LNCAP (cell line): ENCODE results near the gene FAM168A.

Experiments used
- TF ChIP-seq, protein P1 (sequence below): fragments of 450-650 bp; IDR thresholded peaks from 2 replicates; pipeline ENCODE4 v1.5.1; 2017; ENCODE audit warnings: mild to moderate bottlenecking

The FAM168A gene

DNA sequence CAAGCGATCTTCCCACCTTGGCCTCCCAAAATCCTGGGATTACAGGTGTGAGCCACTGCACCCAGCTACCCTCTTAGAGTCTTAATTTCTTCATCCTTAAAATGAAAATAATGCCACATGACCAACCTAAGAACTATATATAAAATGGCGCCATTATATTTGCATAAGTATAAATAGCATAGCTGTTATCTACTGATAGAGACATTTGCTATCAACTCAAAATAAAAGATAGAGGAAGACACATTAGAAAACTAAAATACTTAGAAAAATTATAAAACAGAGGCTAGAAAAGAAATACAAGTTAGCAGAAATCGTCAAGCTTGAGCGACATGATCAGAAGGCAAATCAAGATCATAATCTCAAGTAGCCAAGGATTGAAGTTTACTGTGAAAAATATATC, 6.2 kb downstream of the FAM168A start:
- TF ChIP-seq, protein P1, sequence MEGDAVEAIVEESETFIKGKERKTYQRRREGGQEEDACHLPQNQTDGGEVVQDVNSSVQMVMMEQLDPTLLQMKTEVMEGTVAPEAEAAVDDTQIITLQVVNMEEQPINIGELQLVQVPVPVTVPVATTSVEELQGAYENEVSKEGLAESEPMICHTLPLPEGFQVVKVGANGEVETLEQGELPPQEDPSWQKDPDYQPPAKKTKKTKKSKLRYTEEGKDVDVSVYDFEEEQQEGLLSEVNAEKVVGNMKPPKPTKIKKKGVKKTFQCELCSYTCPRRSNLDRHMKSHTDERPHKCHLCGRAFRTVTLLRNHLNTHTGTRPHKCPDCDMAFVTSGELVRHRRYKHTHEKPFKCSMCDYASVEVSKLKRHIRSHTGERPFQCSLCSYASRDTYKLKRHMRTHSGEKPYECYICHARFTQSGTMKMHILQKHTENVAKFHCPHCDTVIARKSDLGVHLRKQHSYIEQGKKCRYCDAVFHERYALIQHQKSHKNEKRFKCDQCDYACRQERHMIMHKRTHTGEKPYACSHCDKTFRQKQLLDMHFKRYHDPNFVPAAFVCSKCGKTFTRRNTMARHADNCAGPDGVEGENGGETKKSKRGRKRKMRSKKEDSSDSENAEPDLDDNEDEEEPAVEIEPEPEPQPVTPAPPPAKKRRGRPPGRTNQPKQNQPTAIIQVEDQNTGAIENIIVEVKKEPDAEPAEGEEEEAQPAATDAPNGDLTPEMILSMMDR, result no peak

DNA sequence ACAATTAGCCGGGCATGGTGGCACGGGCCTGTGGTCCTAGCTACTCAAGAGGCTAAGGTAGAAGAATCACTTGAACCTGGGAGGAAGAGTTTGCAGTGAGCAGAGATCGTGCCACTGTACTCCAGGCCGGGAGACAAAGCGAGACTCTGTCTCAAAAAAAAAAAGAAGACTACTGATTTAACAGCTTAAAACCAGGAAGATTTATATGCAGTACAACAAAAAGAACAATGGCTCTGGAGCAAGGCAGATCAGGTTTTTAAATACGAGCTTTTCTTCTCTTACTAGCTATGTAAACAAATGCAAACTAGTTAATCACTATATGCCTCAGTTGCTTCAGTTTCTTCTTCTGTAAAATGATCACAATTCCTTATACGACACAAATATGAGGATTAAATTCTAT, 6.9 kb downstream of the FAM168A start:
- TF ChIP-seq, protein P1, result no peak

DNA sequence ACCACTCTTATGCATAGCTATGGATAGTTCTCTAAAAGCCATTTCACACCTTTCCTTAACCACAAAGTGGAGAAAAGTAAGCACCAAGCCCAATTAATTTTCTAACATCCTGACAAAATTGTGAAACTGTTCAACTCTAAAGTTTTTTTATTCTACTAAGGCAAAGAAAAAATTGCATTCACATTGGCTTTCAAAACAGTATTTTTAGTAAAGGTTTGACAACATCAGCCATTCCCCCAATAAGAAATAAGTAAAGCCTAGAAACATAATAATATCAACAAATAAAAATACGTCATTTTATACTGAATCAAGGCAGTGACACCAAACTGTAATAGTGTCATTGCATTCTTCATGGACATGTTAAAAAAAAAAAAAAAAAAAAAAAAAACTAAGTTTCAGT, 11.1 kb downstream of the FAM168A start:
- TF ChIP-seq, protein P1, result no peak

DNA sequence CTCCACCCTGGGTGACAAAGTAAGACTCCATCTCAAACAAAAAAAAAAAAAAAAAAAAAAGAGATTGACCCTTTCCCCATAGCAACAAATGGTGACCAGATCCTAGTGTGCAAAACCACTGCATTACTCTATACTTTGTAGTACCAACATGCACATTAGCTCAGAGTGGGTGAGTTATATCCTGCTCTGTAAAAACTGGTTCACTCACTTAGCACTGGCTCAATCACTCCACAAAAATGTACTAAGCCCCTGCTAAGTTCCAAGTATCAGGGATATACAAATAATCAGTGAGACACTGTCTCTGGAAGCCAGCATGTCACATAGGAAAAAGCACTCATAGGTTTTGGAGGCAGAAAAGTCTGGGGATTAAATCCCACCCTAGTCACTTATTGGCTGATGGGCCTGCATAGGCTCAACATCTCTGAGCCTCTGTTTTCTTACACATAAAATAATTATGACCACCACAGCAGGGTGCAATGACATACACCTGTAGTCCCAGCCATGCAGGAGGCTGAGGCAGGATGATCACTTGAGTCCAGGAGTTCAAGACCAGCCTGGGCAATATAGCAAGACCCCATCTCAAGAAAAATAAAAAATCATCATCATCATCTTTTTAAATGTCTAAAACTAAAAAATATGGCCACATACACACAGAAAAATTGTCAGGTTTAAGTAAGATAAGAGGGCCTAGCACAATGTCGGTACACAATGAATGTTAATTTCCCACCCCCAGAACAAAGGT, 11.9 kb downstream of the FAM168A start:
- TF ChIP-seq, protein P1, result no peak

DNA sequence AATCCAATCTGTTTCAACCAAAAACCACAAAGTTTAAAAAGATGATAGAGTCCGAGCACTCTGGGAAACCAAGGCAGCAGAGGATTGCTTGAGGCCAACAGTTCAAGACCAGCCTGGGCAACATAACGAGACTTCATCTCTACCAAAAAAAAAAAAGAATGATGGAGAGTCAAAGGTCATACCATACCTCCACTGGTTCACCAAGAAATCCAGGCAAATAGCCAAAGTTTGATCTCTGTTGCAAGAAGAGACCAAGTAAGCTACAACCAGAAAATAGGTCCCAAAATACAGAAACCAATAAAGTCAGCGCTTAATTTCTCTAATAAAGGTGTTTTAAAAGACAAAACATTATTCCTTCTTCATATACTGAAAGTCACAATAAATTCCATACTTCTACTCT, 13.1 kb downstream of the FAM168A start:
- TF ChIP-seq, protein P1, result no peak

DNA sequence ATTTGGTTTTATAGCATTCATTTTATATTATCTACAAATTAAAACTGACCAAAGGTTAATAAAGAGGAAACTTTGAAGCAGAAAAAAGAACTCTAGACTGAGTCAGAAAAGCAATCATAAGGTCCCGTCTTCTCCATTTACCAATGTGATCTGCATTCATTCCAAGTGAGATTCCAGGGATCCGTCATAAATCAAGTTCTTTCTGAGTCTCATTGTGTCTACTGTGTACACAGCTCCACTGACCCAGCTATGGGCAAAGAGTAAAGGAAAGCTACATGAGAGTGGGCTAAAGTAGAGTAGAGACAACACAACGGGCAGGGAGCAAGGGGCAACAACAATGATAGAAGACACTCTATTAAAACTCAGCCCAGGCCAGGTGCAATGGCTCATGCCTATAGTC, 15.3 kb downstream of the FAM168A start:
- TF ChIP-seq, protein P1, result no peak

DNA sequence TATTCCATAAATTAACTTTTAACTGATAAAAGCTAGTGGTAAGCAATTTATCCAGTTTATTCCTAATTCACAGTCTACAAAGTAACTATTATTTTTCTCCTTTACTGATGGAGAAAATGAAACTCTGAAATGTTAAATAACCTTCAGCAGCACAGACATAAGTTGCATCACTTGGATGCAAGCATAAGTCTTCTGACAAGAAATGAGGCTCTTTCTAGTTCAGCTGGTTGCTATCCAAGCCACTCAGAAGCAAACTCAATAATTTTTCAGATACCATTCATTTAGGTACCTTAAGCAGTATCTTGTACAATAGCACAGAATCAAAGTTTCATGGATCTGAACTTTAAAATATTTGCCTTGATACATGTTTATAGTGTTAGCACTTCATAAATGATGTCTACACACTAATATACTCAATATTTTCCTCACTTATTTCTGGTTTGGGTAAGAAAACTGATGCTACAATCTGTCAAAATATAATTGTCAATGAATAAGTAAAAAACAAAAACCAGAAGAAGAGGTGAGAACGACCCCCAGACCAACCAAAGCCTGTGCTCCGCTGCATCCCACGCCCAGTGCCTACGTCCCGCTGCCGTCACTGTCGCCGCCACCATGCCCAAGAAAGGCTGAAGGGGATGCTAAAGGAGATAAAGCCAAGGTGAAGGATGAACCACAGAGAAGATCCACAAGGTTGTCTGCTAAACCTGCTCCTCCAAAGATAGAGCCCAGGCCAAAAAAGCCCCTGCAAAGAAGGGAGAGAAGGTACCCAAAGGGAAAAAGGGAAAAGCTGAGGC, 18.1 kb downstream of the FAM168A start:
- TF ChIP-seq, protein P1, result no peak
